Heart left ventricle (tissue), 13 donors: ENCODE data around the gene MAP7D1.

Source experiments
- CTCF ChIP-seq, 12 donors: fragments of 200-600 bp; sonication (generic) in 4 of 12; IDR thresholded peaks; one replicate each; pipeline versions ENCODE4 v1.5.0 to v1.8.0; 2018 to 2022; ENCODE audit warnings: antibody characterized with exemption in 12 of 12, mild to moderate bottlenecking in 5 of 12
- POLR2A ChIP-seq, 2 donors: fragments of 450-650 bp; IDR thresholded peaks; one replicate each; pipeline ENCODE4 v1.6.1; 2017; ENCODE audit warnings: antibody characterized with exemption in 2 of 2, mild to moderate bottlenecking in 2 of 2, moderate library complexity in 2 of 2
- donor health status: ischemic (EF 13 %, LVEDD 7.1; RV severe dilation, severe dysfunction).
- donor health status: DM: no; HTN: yes; CAD: no.
- donor health status: DM: no; HTN: no; CAD: no.
- donor health status: ischemic (EF 25% LVEDD 6.9; RV normal size, moderate dysfunction).
- donor health status: ischemic (EF 25% LVEDD 5.7; RV mildly dilated, moderate dysfunction).
- donor health status: ischemic (EF 35%, LVEDD 5.7; RV mildly dilated, moderate dysfunction).
- donor health status: nonischemic (EF 11% LVEDD 7.7; RV severe dilation, severe dysfunction).
- donor health status: DM: yes; HTN: yes; CAD: no.
- donor health status: PGD.
- donor health status: ischemic (EF 29% LVEDD 5.4; RV normal size, mild dysfunction).
- donor health status: nonischemic (EF 23%, LVEDD 6.1; RV moderate dilation, normal function).

- peak in 10 of 12 donors; percentile 10 to 53 (median 36) for TF ChIP-seq CTCF (IDR thresholded peaks at IDR 0.05)
- no peak for TF ChIP-seq POLR2A (IDR thresholded peaks at IDR 0.05)
Measured at GRCh38 chr1:36217670-36218069, 61.7 kb downstream of the MAP7D1 start.
